ENCODE measurements around the gene TPX2. TPM values are rescaled to one million over a fixed set of nuclear protein-coding genes. Genes with fewer than 3 reads are reported as not detected.
"Not testable (repeated sequence)": the region's sequence is repeated elsewhere in the genome, so short reads cannot be mapped to it uniquely, and the experiment has no call there.

Gene TPX2
- total RNA-seq, 2 donors from 2014 or later: 0.73 to 2.0 TPM

DNA sequence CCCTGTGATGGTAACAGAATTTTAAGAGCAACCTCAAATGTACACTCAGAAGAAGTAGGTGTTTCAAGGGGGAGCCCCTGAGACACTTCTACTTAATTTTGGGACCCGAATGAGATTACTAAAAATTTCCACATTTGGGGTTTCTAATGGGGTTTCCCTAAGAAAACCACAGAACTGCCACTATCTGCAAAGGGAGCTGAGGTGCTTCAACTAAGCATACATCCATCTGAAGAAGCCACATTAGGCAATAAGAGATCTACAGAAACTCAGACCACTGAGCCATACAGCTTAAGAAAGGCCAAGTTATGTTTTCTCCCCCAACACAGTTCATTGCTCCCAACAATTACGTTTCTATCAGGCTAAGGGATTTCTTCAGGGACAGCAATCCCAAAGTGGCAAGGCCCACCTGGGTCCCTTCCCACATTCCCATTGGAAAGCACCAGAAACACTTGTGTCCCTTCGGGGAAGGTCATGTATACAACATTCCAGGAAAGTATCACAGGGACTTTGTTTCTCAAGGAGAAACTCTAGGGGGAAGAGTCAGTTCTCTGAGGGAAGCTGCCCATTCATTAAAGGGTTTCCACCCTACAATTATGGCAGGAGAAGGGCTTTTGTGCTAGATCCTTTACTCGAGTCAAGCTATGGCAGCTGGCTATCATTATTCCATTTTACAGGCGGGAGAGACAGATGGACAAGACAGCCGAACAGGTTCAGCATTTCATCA lies 21.4 kb upstream of the TPX2 start:
- no peak for ATAC-seq
- intact Hi-C loops (cut with DNase I): no loop called here
- DNase-seq: no peak

DNA sequence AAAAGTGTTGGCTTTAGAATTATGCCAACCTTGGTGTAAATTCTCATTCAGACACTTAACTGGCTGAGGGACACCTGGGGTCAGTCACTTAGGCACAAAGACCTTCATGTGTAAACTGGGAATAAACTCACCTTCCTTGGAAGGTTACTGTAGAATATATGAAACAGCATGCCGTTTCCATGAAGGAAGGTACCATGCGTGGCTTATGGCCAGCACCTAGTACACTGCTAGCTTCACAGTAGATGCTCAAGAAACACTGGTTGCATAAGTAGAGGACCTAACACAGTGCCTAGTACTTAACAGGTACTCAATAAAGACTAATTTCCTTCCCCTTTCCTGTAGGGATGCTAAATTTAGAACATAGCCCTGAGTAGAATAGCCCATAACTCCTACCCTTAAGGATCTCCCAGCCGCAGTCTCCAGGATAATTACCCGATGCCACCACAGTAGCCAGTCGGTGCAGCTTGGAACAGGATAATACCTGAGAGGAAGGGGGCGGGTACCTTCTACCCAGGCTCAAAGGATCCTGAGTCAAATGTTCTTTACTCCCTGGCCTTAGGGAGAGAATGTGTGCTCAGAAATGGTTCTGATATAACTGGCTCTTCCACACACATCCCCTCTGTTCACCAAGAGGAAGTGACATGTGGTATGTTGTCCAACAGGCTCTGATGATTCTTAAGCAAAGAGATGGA lies 20.0 kb upstream of the TPX2 start:
- intact Hi-C loops (cut with DNase I): no loop called here
- ATAC-seq: no peak
- no peak for DNase-seq

DNA sequence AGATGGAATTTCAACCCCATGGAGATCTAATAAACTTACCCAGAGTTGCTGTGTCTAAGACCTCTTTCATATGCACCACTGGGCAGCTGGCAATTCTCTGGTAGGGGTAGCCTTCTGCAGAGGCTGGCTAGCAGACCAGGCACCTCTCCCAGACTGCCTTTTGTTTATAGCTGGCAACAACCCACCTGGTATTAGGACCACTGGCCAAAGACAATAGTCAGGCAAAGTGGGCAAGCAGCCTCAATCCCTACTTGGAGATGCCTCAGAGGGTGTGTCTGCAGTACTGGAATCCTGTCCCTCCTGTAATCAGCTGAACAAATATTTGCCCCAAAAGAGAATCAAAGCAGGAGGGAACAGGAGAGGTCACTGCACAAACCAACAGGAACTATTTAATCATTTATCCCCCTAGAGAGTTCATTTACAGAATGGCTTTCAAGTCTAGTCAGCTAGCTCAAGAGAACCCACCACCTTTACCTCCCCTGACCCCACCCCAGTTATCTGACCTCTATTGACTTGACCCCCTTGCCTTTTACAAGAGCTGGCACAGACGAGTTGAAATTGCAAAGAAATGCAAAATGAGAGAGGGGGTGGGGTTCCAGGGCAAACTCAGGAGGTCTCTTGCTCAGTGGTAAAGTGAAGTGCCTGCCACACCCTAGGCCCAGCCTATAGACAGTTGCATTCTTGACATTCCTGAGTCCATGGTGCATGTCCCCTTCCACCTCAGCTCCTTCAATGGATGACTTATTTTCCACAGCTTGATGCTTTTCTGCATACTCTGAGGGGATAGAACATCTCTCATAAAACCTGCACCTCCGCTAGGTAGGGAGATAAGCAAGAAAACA lies 19.2 kb upstream of the TPX2 start:
- DNase-seq (no peak), ATAC-seq (no peak)
- intact Hi-C loops (cut with DNase I): loop anchor here (5.0 to 10.0 kb wide), 3 partner anchors 58 to 155 kb away; partner anchors contain the start of gene MYLK2 (in 1 of the 2)

DNA sequence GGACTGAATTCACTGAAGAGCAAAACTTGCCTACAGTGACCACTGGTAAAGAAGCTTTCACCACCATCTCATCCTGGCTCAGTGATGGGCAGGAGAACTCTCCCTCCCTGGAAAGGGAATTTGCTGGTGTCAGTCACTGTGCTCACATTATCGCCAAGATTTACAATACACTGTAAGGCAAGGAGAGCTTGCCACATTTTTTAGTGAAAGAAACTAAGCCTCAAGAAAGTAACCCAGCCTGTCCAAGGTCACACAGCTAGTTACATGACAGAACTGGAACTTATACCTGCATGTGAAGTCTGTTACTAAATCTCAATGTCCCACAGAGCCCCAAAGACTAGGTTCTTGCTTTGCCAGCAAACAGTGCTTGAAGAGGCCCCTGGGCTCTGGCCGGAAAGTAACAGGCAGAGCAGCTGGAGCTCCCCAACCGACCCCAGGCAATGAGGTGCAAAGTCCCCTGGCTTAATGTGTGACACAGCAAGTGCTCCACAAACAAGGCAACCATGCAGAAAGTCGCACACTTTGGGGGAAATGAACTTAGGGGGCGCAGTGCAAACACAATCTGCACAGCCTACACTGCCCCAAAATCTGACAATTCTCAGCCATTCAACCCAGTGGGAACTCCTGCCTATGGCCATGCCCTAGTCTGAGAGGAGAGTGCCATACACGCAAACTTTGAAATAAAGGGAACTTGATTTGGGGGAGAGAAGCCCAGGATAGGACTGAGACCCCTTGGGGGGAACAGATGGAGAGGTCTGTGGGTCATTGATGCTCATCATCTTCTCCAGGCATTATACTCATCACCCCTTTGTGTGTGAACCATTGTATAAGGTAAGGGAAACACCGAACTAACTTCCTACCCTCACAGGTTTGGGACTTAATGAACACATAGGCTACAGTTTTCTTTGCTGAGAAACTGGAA lies 18.3 kb upstream of the TPX2 start:
- DNase-seq: no peak
- intact Hi-C loops (cut with DNase I): loop anchor here (5.0 to 10.0 kb wide), 3 partner anchors 58 to 156 kb away; partner anchors contain the start of gene MYLK2 (in 1 of the 2)
- no peak for ATAC-seq

DNA sequence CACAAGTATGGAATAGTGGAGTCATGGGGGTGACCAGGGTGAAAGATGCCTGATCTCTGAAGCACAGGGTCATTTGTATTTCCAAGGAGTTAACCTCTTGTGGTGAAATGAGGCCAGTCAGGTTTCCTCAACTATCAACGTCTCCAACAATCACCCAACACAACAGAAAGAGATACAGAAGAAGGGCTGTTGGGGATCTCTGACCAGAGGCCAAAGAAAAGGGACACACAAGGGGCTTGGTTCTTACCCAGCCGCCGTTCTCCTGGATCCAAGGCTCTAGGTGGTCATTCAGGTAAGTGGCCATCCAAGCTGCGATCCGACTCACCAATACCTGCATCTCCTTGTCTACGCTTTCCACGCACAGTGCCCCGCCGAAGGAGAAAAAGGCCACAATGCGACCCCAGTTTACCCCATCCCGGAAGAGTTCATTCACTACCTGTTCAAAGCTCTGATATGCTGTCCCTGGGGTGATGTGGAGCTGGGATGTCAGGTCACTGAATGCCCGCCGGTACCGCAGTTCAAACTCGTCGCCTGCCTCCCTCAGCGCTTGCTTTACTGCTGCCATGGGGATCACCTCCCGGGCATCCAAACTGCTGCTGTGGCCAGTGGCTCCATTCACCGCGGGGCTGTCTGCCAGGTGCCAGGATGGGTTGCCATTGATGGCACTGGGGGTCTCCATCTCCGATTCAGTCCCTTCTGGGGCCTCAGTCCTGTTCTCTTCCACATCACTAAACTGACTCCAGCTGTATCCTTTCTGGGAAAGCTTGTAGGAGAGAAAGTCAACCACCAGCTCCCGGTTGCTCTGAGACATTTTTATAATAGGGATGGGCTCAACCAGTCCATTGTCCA lies 17.5 kb upstream of the TPX2 start:
- ATAC-seq (no peak), DNase-seq (peak; percentile 31)
- intact Hi-C loops (cut with DNase I): loop anchor here (5.0 to 10.0 kb wide), 3 partner anchors 59 to 157 kb away; partner anchors contain the start of gene MYLK2 (in 1 of the 2)

DNA sequence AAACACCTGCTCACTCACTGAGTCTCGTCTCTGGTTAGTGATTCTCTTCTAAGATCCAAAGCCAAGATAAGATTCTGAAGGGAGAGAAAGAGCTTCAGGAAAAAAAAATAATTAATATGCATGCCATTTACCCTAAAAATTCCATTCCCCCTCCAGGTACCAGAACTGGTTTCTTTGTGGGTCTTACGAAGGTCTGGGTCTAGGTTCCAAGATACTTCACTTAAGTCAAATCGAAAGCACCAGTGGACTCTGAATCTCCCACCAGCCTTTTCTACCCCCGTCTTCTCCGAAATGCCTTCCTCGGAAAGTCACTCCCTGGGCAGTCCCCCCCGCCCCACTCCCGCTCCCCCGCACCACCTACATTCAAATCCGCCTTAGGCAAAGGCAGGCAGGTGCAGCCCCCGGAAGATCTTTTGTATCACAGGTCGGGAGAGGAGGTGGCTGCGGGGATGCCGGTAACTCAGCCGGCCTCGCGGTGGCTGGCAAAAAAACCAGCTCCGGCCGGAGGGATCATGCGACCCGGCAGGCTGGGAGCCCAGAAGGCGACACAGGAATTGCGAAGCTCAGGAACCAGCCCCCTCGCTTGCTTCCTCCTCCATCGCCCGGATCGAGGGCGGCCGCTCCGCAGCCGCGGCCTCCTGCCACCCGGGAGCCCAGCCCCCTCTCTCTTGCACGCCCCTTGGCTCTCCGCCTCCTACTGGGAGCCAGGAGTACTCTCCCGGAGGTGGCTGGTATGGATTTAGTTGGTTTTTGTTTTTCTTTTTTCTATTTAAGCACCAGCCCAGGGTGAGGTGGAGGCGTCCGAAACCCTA lies 16.6 kb upstream of the TPX2 start, which contains the start of gene BCL2L1:
Gene BCL2L1 (minus strand): TSS at position 612 of the 812 bp plus-strand sequence. CDS start 650 bp downstream, outside the sequence.
- intact Hi-C loops (cut with DNase I): loop anchor here (1.0 to 10.0 kb wide), 4 partner anchors 60 to 158 kb away; partner anchors contain the start of gene MYLK2 (in 1 of the 2)
- ATAC-seq (peak; percentile 84 to 88), DNase-seq (peak; percentile 92)

DNA sequence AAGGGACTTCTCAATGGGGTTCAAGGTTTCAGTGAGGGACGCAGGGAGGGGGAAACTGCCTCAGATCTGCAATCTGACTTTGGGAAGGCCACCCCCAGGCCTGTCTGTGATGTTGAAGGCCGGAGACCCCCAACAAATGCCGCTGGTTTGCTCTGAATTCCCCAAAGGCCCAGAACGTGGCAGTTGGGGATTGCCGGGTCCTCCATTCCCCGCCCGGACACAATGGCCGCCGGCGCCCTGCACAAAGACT lies 16.1 kb upstream of the TPX2 start:
- intact Hi-C loops (cut with DNase I): loop anchor here (1.0 to 10.0 kb wide), 4 partner anchors 61 to 158 kb away; partner anchors contain the start of gene MYLK2 (in 1 of the 2)
- DNase-seq (no peak), ATAC-seq (peak in 1 of 2 donors; percentile 21)

DNA sequence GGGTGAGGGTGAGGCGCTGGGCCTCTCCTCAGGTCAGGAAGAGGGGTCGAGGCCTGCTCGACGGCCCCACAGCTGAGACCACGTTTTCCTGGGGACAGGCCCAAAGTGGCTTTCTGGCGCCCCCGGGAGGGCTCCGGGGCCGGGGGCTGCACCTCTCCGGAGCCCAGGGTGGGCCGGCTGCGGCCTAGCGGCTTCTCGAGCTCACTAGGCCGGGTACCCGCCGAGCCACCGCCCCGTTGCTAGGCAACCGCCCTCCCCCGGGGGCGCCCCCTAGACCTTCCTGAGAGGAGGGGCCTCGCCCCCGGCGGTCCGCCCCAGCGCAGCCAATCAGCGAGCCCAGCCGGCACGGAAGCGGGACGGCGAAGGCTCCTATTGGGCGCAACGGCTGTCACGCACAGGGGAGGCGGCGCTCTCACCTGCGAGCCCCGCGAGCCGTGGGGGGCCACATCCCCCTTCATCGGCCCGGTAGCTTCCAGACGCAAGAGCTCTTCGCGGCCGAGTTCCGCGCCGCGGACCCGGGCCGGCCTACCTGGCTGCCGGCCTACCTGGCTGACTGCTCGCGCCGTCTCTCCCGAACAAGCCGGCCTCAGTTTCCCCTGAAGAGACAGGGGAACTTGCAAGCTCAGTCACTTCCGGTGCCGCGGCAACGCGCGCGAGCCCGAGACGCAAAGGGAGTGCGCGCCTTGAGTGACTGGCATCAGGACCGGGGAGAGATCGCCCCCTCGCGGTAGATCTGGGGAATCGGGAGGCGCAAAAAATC lies 15.6 kb upstream of the TPX2 start:
- ATAC-seq: peak; percentile 98
- intact Hi-C loops (cut with DNase I): loop anchor here (1.0 to 10.0 kb wide), 4 partner anchors 61 to 159 kb away; partner anchors contain the start of gene MYLK2 (in 1 of the 2)
- DNase-seq: peak; percentile 99

DNA sequence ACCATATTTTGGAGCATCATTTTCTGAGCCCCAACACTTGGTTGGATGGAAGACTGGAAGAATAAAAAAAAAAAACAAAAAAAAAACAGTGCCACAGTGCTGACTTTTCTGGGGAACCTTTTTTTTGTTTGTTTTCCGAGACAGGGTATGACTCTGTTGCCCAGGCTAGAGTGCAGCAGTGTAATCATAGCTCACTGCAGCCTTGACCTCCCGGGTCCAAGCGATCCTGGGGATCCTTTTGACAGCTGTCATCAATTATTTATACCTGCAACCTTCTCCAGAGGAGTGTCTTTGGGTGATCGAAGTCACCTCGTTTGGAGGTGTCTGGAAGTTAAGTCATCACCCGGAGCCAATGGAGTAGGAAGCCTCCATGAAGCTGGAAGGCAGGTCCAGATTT lies 7.8 kb upstream of the TPX2 start:
- intact Hi-C loops (cut with DNase I): no loop called here
- DNase-seq (no peak), ATAC-seq (no peak)

DNA sequence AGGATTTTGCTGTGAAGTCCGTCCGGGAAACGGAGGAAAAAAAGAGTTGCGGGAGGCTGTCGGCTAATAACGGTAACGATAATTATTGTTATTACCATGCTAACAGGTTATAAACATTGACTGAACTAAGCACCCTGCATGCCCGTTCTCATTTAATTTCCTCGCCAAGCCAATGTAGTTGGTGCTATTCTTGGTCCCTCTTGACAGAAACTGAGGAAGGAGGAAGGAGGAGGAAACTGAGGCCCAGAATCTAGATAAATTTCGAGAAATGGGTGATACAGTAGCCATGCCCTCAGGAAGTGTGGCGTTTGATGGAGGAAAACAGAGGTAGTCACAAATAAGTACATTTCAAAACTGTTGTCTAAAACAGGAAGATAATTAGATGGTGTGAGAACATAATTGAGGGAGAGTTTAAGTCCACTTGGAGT lies 474 bp downstream of the TPX2 start:
- intact Hi-C loops (cut with DNase I): no loop called here
- ATAC-seq: no peak
- no peak for DNase-seq

DNA sequence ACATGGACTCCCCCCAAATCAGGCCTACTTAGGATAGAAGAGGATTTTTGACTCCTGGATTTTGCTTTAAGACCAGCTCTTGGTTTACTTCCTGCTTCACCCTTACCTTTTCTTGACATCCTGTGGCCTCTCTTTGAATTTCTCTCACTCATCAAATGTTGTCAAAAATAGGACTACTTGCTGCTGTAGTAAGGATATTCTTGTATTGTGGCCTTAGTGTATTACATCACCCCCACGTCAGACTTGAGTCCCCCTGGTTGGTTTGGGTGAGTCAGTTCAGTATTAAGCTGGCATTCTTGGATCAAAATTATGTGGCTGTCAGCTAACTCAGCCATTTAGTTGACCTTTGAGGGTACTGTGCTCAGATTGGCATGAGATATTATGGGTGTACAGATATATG lies 1.1 kb downstream of the TPX2 start:
- intact Hi-C loops (cut with DNase I): no loop called here
- ATAC-seq: no peak
- no peak for DNase-seq

DNA sequence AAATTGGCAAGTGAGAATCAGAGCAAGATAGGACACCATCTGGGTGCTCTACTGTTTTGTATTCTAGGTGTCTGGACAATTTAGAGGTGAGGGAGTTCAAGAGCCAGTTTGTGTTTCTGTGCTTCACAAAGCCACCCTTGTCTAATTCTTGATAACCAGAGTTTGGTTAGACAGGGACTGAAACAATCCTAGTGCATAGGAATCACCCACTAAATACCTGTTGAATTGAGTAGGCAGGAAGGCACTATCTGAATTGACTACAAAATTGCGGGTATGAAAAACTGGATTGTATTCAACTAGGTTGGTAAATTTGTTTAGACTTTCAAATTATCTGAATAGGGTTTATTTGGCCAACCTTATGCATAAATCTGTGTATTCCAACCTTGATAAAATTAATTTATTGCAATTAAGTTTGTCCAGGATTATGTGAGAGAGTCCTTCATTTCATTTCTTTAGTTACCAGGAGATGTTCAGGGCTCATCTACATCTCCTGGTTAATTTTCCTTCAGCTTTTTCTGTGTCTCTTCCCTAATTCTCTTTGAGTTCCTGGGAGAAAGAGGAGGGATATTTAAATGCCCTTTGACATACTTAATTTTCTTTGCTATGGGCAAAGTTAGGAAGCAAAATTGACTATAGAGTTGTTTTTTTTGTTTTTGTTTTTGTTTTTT lies 1.7 kb downstream of the TPX2 start:
- intact Hi-C loops (cut with DNase I): no loop called here
- DNase-seq: no peak
- no peak for ATAC-seq

DNA sequence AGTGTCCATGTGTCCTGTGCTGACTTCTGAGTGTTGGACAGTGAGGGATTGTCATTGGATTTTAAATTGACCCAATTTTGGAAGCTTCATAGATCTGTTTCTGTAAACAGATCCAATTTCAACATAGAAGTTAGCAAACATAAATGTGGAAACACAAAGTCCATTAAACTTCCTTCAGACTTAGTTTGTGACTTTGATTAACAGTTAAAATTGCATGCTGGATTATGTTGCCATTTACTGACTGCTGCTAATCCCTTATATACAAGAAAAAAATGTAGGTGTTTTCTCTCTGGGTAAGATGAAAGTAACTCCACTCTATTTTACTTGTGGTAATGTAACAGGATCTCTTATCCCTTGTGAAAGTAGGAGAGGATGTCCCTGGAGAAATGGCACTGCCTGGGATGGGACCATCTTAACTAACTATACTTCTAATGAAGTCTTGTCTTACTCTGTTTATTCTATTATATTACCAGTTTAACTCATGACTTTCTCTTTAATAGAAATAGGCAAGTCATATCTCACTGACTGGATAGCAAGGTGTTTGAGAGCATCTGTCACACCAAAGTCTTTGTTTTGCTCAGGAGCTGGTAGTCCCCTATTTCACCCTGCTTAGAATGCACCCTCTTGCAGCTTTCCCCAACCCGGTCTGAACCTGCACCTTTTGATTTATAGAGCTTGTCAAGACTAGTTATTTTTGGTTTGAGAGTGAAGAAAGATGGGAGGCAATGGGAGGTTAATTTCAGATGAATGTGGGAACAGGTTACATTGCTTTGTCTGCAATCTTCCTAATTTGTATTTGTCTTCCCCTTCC lies 7.2 kb downstream of the TPX2 start:
- no peak for DNase-seq
- intact Hi-C loops (cut with DNase I): no loop called here

DNA sequence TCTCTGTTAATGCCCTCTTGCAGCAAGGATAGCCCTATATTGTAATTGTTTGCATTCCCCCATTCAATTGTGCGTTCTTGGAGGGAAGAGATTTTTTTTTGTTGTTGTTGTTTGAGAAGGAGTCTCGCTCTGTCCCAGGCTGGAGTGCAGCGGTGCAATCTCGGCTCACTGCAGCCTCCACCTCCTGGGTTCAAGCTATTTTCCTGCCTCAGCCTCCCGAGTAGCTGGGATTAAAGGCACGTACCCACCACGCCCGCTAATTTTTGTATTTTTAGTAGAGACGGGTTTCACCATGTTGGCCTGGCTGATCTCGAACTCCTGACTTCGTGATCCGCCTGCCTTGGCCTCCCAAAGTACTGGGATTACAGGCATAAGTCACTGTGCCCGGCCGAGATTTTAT lies 7.9 kb downstream of the TPX2 start:
- ATAC-seq; intact Hi-C loops (cut with DNase I); DNase-seq: not testable (repeated sequence)

More for the DNA sequence above, 7.2 kb downstream of the TPX2 start:
- ATAC-seq: no peak

DNA sequence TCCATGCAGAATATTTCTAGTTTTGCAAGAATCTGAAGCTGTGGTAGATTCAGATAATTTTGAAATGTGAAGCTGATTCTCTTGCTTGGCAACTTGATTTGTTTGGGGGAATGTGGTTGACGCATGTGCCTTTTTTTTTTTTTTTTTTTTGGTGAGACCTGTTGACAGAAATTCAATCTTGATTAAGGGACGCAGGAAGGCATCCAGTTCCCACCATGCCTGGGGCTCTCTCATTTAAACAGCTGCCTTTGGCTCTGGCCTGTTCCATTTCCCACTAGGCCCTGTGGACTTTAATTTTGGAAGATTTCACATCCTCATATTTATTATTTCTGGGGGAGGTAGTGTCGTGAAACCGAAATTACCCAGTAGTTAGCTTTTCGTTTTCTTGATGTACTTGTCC lies 8.6 kb downstream of the TPX2 start:
- intact Hi-C loops (cut with DNase I): no loop called here
- DNase-seq (no peak), ATAC-seq (peak in 1 of 2 donors; percentile 74)

All from left cardiac atrium (tissue), 4 donors.